Motor neuron (in vitro differentiated cells): ENCODE results near the gene TAF1C. TPM values are rescaled to one million over a fixed set of nuclear protein-coding genes. Genes with fewer than 3 reads are reported as not detected.

ENCODE experiments used
- ATAC-seq, 8 experiments: fragments of 200-7000 bp; cut with Tn5 transposase; replicated peaks in 6 of 8; 2 replicates each; pipeline ENCODE4 v1.8.0; 2021; ENCODE audit warnings: mild to moderate bottlenecking in 8 of 8, moderate library complexity in 8 of 8
- H3K27ac ChIP-seq, 2 donors: fragments of 250-450 bp; sonication (Bioruptor Pico); 2 replicates each; pipeline ENCODE4 v1.9.0; 2021; ENCODE audit warnings: antibody characterized with exemption in 2 of 2, mild to moderate bottlenecking in 2 of 2, moderate library complexity in 1 of 2
- H3K4me1 ChIP-seq, 2 donors: fragments of 250-450 bp; sonication (Bioruptor Pico); replicated peaks in 1 of 2; 2 replicates each; pipeline ENCODE4 v1.6.1; 2021; ENCODE audit warnings: antibody characterized with exemption in 2 of 2, mild to moderate bottlenecking in 2 of 2, moderate library complexity in 1 of 2
- H3K4me3 ChIP-seq, 5 donors: fragments of 250-450 bp; sonication (Bioruptor Pico); 2 replicates each; pipeline ENCODE4 v1.9.0; 2021; ENCODE audit warnings: antibody characterized with exemption in 5 of 5, mild to moderate bottlenecking in 5 of 5, moderate library complexity in 4 of 5
- whole genome bisulfite sequencing, 10 experiments: fragments of 450-650 bp; shearing (Covaris generic); methylation state at CpG; one replicate each; pipeline ENCODE4 v1.0.0; 2022; 5-methylcytosine and 5-hydroxymethylcytosine counted together
- in situ Hi-C, 9 experiments: fragments of 400-800 bp; cut with MboI; loops; one replicate each; pipeline ENCODE4 v1.15.0; 2021; ENCODE audit warnings: low sequenced_read_pairs in 9 of 9, low pct_unique_long_range_greater_than_20kb in 2 of 9; ENCODE audit not compliant: unreplicated experiment in 9 of 9
- total RNA-seq, 8 experiments: library from RNA; unstranded; fragments of 300-600 nt; gene quantifications; 2 replicates each; pipeline versions ENCODE4 v1.2.3 to v1.2.4, GENCODE V29; 2022

Gene TAF1C
- total RNA-seq, 8 experiments from 2014 or later = 13.1 to 58.4 (median 18.2) TPM

DNA sequence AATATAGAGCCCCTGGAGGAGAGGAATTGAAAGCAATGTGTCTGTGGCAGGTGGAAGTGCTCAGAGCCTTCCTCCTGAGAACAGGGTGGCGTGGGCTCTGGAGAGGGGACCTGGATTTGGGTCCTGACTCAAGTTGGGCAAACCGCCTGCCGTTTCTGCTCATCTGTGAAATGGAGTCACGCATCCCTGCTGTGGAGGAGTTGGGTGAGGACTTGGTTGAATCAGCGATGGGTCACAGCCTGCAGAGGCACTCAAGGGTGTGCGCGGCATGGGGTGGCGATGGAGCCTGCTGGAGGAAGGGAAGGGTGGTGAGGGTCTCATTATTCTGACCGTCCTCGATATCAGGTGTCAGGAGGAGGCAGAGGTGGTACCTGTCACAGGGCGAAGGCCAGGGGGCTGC, 7.2 kb upstream of the TAF1C start:
- peak in 1 of 8 experiments; percentile 1 for ATAC-seq
- in situ Hi-C loops = loop anchor here in 1 of 9 experiments (25.0 kb wide), 1 partner anchor 293 kb away; no protein-coding TSS in a partner anchor
- Histone ChIP-seq H3K4me1 (peaks cover 12 to 13% of the 10 kb centered on the region in 2 donors), H3K27ac (no peak overlapping the region), H3K4me3 (no peak overlapping the region)
- 33 to 100% (median 80%) methylated on average over 1 to 8 of the region's 11 CpGs; no CpG with 5 or more reads in 2 of the 10 experiments for WGBS, 10 experiments

DNA sequence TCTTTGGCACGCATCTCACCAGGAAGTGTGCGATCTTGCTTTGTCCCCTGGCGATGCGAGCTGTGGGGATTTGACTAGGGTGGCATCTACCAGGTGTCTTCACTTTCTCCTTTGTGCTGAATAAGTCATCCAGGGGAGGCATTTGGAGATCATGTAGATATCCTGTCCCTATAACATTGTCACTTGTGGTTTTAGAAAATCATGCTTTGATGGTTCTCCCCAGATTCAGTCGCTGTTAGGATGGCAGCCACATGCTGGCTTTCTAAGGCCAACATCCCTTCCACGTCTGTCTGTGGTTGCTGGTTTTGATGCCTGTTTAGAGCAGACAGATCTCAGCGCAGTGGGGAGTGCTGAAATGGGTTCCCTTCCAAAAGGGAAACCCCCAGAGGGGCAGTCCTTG, 6.6 kb upstream of the TAF1C start:
- Histone ChIP-seq H3K4me3 (no peak overlapping the region), H3K27ac (no peak overlapping the region), H3K4me1 (peaks cover 11 to 13% of the 10 kb centered on the region in 2 donors)
- no peak for ATAC-seq
- in situ Hi-C loops = loop anchor here in 1 of 9 experiments (25.0 kb wide), 1 partner anchor 294 kb away; no protein-coding TSS in a partner anchor
- WGBS, 10 experiments = 62 to 100% (median 91%) methylated on average over 2 to 5 of the region's 7 CpGs; no CpG with 5 or more reads in 2 of the 10 experiments

- peaks cover 11 to 13% of the 10 kb centered on the region in 2 donors for H3K4me1 ChIP-seq
- ATAC-seq = no peak
- 70% methylated on average over 2 of the region's 16 CpGs; no CpG with 5 or more reads in 9 of the 10 experiments for WGBS, 10 experiments
- no peak overlapping the region for H3K4me3 ChIP-seq
- no peak overlapping the region for H3K27ac ChIP-seq
- in situ Hi-C loops = loop anchor here in 1 of 9 experiments (25.0 kb wide), 1 partner anchor 296 kb away; no protein-coding TSS in a partner anchor
Measured at GRCh38 chr16:84191466-84191865, 4.6 kb upstream of the TAF1C start.

GRCh38 chr16:84190731-84191388, 4.0 kb upstream of the TAF1C start, which contains the start of gene ADAD2:
ADAD2 (plus strand) TSS chr16:84191157; CDS start chr16:84191231, 74 bp downstream.
- WGBS, 10 experiments = 73 to 95% (median 90%) methylated on average over 4 to 15 of the region's 47 CpGs; no CpG with 5 or more reads in 7 of the 10 experiments
- Histone ChIP-seq H3K27ac (no peak within 1 kb of the TSS), H3K4me3 (no peak within 1 kb of the TSS), H3K4me1 (peaks cover 15% of the 10 kb centered on the region in 2 donors)
- in situ Hi-C loops = loop anchor here in 1 of 9 experiments (25.0 kb wide), 1 partner anchor 296 kb away; no protein-coding TSS in a partner anchor
- no peak for ATAC-seq

DNA sequence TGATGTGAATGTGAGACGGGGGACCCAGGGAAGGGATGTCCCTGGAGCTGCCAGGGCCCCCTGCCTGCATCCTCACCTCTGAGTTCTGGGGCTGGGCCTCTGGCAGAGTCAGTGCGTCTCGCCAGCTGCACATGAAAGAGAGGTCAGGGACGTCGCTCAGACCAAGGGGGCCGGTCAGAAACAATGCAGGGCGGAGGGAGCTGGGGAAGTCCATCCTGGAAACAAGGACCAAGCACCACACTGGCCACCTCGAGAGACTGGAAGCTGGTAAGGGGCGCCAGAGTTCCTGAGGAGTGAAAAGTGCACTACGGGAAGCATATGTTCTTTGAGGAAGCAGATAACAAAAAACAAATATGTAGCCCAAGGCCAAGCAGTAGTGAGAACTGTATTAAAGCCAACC, 2.1 kb downstream of the TAF1C start:
- ATAC-seq = no peak
- no peak overlapping the region for H3K4me3 ChIP-seq
- peaks cover 9% of the 10 kb centered on the region in 2 donors for H3K4me1 ChIP-seq
- H3K27ac ChIP-seq = no peak overlapping the region
- in situ Hi-C loops = loop anchor here in 1 of 9 experiments (25.0 kb wide), 1 partner anchor 303 kb away; no protein-coding TSS in a partner anchor
- 67 to 100% (median 82%) methylated on average over 1 to 3 of the region's 10 CpGs; no CpG with 5 or more reads in 6 of the 10 experiments for WGBS, 10 experiments

- H3K4me1 ChIP-seq = peaks cover 9% of the 10 kb centered on the region in 2 donors
- peak in 1 of 8 experiments; percentile 60 for ATAC-seq
- H3K27ac ChIP-seq = no peak overlapping the region
- in situ Hi-C loops = loop anchor here in 1 of 9 experiments (25.0 kb wide), 1 partner anchor 303 kb away; no protein-coding TSS in a partner anchor
- no peak overlapping the region for H3K4me3 ChIP-seq
- WGBS, 10 experiments = 67 to 100% (median 81%) methylated on average over 1 to 4 of the region's 11 CpGs; no CpG with 5 or more reads in 4 of the 10 experiments
Measured at GRCh38 chr16:84183911-84184591, 2.8 kb downstream of the TAF1C start.

DNA sequence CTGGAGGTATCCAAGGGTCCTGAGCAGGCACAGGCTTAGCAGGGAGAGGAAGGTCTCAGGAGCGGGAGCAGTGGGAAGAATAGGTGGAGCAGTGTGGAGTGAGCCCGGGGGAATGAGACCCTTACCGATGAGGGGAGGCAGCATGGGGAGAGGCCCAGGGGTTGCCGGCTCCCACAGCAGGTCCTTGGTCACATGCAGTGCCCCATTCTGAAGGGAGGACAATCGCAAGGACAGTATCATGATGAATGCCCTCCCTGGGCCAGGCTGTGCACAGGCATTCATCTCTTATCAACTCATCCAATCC, 3.3 kb downstream of the TAF1C start:
- in situ Hi-C loops = loop anchor here in 1 of 9 experiments (25.0 kb wide), 1 partner anchor 304 kb away; no protein-coding TSS in a partner anchor
- WGBS, 10 experiments = 92 to 95% methylated on average over 2 to 4 of the region's 5 CpGs; no CpG with 5 or more reads in 8 of the 10 experiments
- ATAC-seq = no peak

DNA sequence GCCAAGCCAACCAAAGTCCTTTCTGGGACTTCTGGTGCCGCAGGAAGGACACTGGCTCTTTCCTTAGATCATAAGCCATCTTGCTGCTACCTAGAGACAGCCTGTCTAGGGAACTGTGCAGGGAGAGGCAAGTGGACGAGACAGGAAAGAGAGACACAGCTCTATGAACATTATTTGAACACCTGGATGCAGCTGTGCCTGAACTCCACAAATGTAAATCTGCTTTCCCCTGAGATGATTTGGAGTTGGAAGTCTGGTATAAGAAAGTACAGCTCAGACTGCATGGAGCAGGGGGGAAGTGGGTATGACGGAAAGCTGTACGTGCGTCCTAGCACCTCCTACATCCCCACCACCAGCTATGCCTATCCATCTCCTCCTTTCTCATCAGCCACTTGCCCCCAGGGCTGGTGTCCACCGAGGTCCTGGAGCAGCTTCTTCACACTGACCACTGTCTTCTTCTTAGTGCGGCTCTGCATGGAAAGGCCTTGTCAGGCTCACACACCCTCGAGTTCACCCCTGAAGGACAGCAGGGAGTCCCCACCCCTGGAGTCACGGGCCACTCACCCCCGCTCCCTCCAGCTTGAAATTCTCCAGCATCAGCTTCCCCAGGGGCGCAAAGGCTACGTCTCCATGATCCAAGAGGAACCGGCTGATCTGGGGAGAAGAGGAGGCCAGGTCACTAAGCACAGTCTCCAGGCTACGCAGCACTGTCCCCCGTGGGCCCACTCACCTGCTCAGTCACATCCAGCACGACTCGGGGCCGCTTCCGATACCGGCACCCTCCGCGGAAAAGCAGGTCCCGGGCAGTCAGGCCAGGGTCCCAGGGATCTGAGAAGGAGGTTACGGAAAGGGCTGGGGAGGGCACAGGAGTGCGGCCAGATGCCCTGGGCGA, 3.9 kb downstream of the TAF1C start:
- ATAC-seq = no peak
- 99 to 100% (median 100%) methylated on average over 1 to 15 of the region's 26 CpGs; no CpG with 5 or more reads in 4 of the 10 experiments for WGBS, 10 experiments

More for the DNA sequence above, 3.3 kb downstream of the TAF1C start:
- Histone ChIP-seq H3K4me3 (no peak overlapping the region), H3K4me1 (peaks cover 9% of the 10 kb centered on the region in 2 donors), H3K27ac (no peak overlapping the region)

GRCh38 chr16:84182104-84182503, 4.8 kb downstream of the TAF1C start:
- H3K4me1 ChIP-seq = peaks cover 12 to 15% of the 10 kb centered on the region in 2 donors
- no peak overlapping the region for H3K4me3 ChIP-seq
- WGBS, 10 experiments = 73 to 100% (median 100%) methylated on average over 2 to 4 of the region's 18 CpGs; no CpG with 5 or more reads in 7 of the 10 experiments
- no peak for ATAC-seq
- H3K27ac ChIP-seq = no peak overlapping the region
- in situ Hi-C loops = loop anchor here in 1 of 9 experiments (25.0 kb wide), 1 partner anchor 305 kb away; no protein-coding TSS in a partner anchor

More for the DNA sequence above, 3.9 kb downstream of the TAF1C start:
- no peak overlapping the region for H3K27ac ChIP-seq
- H3K4me3 ChIP-seq = no peak overlapping the region
- peaks cover 9% of the 10 kb centered on the region in 2 donors for H3K4me1 ChIP-seq
- in situ Hi-C loops = loop anchor here in 1 of 9 experiments (25.0 kb wide), 1 partner anchor 304 kb away; no protein-coding TSS in a partner anchor

GRCh38 chr16:84181144-84181915, 5.5 kb downstream of the TAF1C start:
- in situ Hi-C loops = loop anchor here in 1 of 9 experiments (25.0 kb wide), 1 partner anchor 306 kb away; no protein-coding TSS in a partner anchor
- ATAC-seq = no peak
- Histone ChIP-seq H3K4me3 (no peak overlapping the region), H3K27ac (no peak overlapping the region), H3K4me1 (peaks cover 19 to 22% of the 10 kb centered on the region in 2 donors)
- WGBS, 10 experiments = 91 to 100% (median 100%) methylated on average over 1 to 13 of the region's 41 CpGs; no CpG with 5 or more reads in 6 of the 10 experiments

GRCh38 chr16:84180519-84181140, 6.2 kb downstream of the TAF1C start:
- WGBS, 10 experiments = 91 to 100% methylated on average over 1 to 7 of the region's 21 CpGs; no CpG with 5 or more reads in 8 of the 10 experiments
- in situ Hi-C loops = loop anchor here in 1 of 9 experiments (25.0 kb wide), 1 partner anchor 307 kb away; no protein-coding TSS in a partner anchor
- ATAC-seq = peak in 3 of 8 experiments; percentile 5 to 29 (median 18)
- Histone ChIP-seq H3K4me1 (peaks cover 17 to 18% of the 10 kb centered on the region in 2 donors), H3K4me3 (no peak overlapping the region), H3K27ac (no peak overlapping the region)
